ENCODE measurements around the gene SERPINA1. TPM values are rescaled to one million over a fixed set of nuclear protein-coding genes. Genes with fewer than 3 reads are reported as not detected.

SERPINA1 gene
- total and polyA plus RNA-seq, 2 of the 13 experiments (the other 11 are each of a cell fraction or from before 2014, with no cell fraction given) = 3,266 to 11,015 TPM

GRCh38 chr14:94388384-94389103 is at the start of gene SERPINA1 (continued):
- TF ChIP-seq ZBTB39 (CRISPR knock-in tag; IDR thresholded peaks at IDR 0.05) = peak; percentile 59; the same call in 1 of the 2 replicates
- TF ChIP-seq, protein P1, sequence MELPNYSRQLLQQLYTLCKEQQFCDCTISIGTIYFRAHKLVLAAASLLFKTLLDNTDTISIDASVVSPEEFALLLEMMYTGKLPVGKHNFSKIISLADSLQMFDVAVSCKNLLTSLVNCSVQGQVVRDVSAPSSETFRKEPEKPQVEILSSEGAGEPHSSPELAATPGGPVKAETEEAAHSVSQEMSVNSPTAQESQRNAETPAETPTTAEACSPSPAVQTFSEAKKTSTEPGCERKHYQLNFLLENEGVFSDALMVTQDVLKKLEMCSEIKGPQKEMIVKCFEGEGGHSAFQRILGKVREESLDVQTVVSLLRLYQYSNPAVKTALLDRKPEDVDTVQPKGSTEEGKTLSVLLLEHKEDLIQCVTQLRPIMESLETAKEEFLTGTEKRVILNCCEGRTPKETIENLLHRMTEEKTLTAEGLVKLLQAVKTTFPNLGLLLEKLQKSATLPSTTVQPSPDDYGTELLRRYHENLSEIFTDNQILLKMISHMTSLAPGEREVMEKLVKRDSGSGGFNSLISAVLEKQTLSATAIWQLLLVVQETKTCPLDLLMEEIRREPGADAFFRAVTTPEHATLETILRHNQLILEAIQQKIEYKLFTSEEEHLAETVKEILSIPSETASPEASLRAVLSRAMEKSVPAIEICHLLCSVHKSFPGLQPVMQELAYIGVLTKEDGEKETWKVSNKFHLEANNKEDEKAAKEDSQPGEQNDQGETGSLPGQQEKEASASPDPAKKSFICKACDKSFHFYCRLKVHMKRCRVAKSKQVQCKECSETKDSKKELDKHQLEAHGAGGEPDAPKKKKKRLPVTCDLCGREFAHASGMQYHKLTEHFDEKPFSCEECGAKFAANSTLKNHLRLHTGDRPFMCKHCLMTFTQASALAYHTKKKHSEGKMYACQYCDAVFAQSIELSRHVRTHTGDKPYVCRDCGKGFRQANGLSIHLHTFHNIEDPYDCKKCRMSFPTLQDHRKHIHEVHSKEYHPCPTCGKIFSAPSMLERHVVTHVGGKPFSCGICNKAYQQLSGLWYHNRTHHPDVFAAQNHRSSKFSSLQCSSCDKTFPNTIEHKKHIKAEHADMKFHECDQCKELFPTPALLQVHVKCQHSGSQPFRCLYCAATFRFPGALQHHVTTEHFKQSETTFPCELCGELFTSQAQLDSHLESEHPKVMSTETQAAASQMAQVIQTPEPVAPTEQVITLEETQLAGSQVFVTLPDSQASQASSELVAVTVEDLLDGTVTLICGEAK (IDR thresholded peaks at IDR 0.05) = no peak
- TF ChIP-seq, protein P1 (CRISPR knock-in tag; IDR thresholded peaks at IDR 0.05) = no peak; the same call in 1 of the 2 replicates
- TF ChIP-seq ARID4A (CRISPR knock-in tag; IDR thresholded peaks at IDR 0.05; ENCODE audit: borderline replicate concordance) = peak; percentile 72; the same call in 1 of the 2 replicates
- TF ChIP-seq, protein P2, sequence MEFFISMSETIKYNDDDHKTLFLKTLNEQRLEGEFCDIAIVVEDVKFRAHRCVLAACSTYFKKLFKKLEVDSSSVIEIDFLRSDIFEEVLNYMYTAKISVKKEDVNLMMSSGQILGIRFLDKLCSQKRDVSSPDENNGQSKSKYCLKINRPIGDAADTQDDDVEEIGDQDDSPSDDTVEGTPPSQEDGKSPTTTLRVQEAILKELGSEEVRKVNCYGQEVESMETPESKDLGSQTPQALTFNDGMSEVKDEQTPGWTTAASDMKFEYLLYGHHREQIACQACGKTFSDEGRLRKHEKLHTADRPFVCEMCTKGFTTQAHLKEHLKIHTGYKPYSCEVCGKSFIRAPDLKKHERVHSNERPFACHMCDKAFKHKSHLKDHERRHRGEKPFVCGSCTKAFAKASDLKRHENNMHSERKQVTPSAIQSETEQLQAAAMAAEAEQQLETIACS (CRISPR knock-in tag; IDR thresholded peaks at IDR 0.05) = no peak
- peak; percentile 63 for TF ChIP-seq SP5 (CRISPR knock-in tag; IDR thresholded peaks at IDR 0.05; ENCODE audit: borderline replicate concordance, low read depth)
- peak; percentile 76 for TF ChIP-seq BORCS8-MEF2B (CRISPR knock-in tag; IDR thresholded peaks at IDR 0.05)
- TF ChIP-seq ZMYM2 (CRISPR knock-in tag; IDR thresholded peaks at IDR 0.05) = peak; percentile 67
- no peak for TF ChIP-seq ZNF33A (CRISPR knock-in tag; IDR thresholded peaks at IDR 0.05; ENCODE audit: borderline replicate concordance)
- TF ChIP-seq TBX3 (IDR thresholded peaks at IDR 0.05; ENCODE audit: borderline replicate concordance) = peak; percentile 31; the same call in 1 of the 2 replicates
- peak; percentile 72 for TF ChIP-seq ZNF878 (CRISPR knock-in tag; IDR thresholded peaks at IDR 0.05)
